Subcutaneous abdominal adipose tissue (tissue), 5 donors: Measurements from ENCODE around the gene COL24A1.
"Not testable (repeated sequence)": the region's sequence is repeated elsewhere in the genome, so short reads cannot be mapped to it uniquely, and the experiment has no call there.

Source experiments
- H3K27ac ChIP-seq: one replicate; pipeline ENCODE4 v1.7.0; 2013; ENCODE audit warnings: low read depth, mild to moderate bottlenecking, inconsistent platforms, low read length, moderate library complexity
- H3K27me3 ChIP-seq, 5 donors: one replicate each; pipeline ENCODE4 v1.7.0; 2013; ENCODE audit warnings: low read length in 5 of 5, inconsistent platforms in 1 of 5; ENCODE audit not compliant: control insufficient read depth in 5 of 5, insufficient read depth in 4 of 5
- H3K36me3 ChIP-seq, 5 donors: one replicate each; pipeline ENCODE4 v1.7.0; 2013; ENCODE audit warnings: low read length in 5 of 5; ENCODE audit not compliant: control insufficient read depth in 5 of 5, insufficient read depth in 5 of 5
- H3K4me1 ChIP-seq, 5 donors: one replicate each; pipeline ENCODE4 v1.7.0; 2013; ENCODE audit warnings: low read length in 5 of 5, mild to moderate bottlenecking in 3 of 5, moderate library complexity in 1 of 5; ENCODE audit not compliant: control insufficient read depth in 5 of 5, insufficient read depth in 5 of 5
- H3K4me3 ChIP-seq, 5 donors: one replicate each; pipeline ENCODE4 v1.7.0; 2013; ENCODE audit warnings: low read length in 5 of 5, low read depth in 1 of 5
- H3K9ac ChIP-seq, 5 donors: one replicate each; pipeline ENCODE4 v1.7.0; 2013; ENCODE audit warnings: low read length in 5 of 5, mild to moderate bottlenecking in 4 of 5, moderate library complexity in 3 of 5
- H3K9me3 ChIP-seq, 5 donors: one replicate each; pipeline ENCODE4 v1.7.0; 2013; ENCODE audit warnings: low read length in 5 of 5; ENCODE audit not compliant: control insufficient read depth in 5 of 5
- donor health status: healthy.
- donor health status: healthy.
- donor health status: healthy.
- donor health status: healthy.
- donor health status: healthy.

COL24A1 gene

GRCh38 chr1:86137436-86137835 lies 19.1 kb downstream of the COL24A1 start:
- Histone ChIP-seq H3K27ac (no peak overlapping the region), H3K9ac (no peak overlapping the region)

GRCh38 chr1:86119214-86119764 lies 37.3 kb downstream of the COL24A1 start:
- H3K4me1 ChIP-seq, result no peaks in the 10 kb centered on the region

More at GRCh38 chr1:86137436-86137835, 19.1 kb downstream of the COL24A1 start:
- no peaks in the 10 kb centered on the region for H3K27me3 ChIP-seq
- no peaks in the 10 kb centered on the region for H3K9me3 ChIP-seq
- H3K4me3 ChIP-seq, result no peak overlapping the region
- H3K36me3 ChIP-seq, result no peaks in the 10 kb centered on the region
- no peaks in the 10 kb centered on the region for H3K4me1 ChIP-seq

GRCh38 chr1:86114816-86115400 lies 41.7 kb downstream of the COL24A1 start:
- Histone ChIP-seq H3K27ac (no peak overlapping the region), H3K9ac (no peak overlapping the region), H3K27me3 (no peaks in the 10 kb centered on the region), H3K36me3 (no peaks in the 10 kb centered on the region), H3K9me3 (peaks cover 0 to 4% (median 0%) of the 10 kb centered on the region in 5 donors), H3K4me3 (no peak overlapping the region), H3K4me1 (no peaks in the 10 kb centered on the region)

More at GRCh38 chr1:86119214-86119764, 37.3 kb downstream of the COL24A1 start:
- Histone ChIP-seq H3K36me3 (no peaks in the 10 kb centered on the region), H3K27ac (no peak overlapping the region), H3K9me3 (peaks cover 0 to 4% (median 0%) of the 10 kb centered on the region in 5 donors), H3K27me3 (no peaks in the 10 kb centered on the region), H3K9ac (no peak overlapping the region), H3K4me3 (no peak overlapping the region)

GRCh38 chr1:86114236-86114635 lies 42.3 kb downstream of the COL24A1 start:
- H3K4me3 ChIP-seq, result no peak overlapping the region
- H3K4me1 ChIP-seq, result no peaks in the 10 kb centered on the region
- H3K27ac ChIP-seq, result no peak overlapping the region
- no peaks in the 10 kb centered on the region for H3K27me3 ChIP-seq
- peaks cover 0 to under 1% (median 0%) of the 10 kb centered on the region in 5 donors for H3K9me3 ChIP-seq
- H3K9ac ChIP-seq, result no peak overlapping the region
- H3K36me3 ChIP-seq, result no peaks in the 10 kb centered on the region

- H3K36me3 ChIP-seq, H3K27ac ChIP-seq, H3K4me1 ChIP-seq, H3K9me3 ChIP-seq, H3K4me3 ChIP-seq, H3K27me3 ChIP-seq, H3K9ac ChIP-seq: not testable (repeated sequence)
Observed at GRCh38 chr1:86111590-86111989, 45.0 kb downstream of the COL24A1 start.

GRCh38 chr1:86110451-86111129 lies 46.0 kb downstream of the COL24A1 start:
- Histone ChIP-seq H3K4me3 (no peak overlapping the region), H3K9ac (no peak overlapping the region), H3K27ac (no peak overlapping the region), H3K27me3 (no peaks in the 10 kb centered on the region), H3K9me3 (no peaks in the 10 kb centered on the region), H3K36me3 (no peaks in the 10 kb centered on the region), H3K4me1 (no peaks in the 10 kb centered on the region)

GRCh38 chr1:86105533-86105866 lies 51.1 kb downstream of the COL24A1 start:
- no peak overlapping the region for H3K4me3 ChIP-seq
- H3K4me1 ChIP-seq, result no peaks in the 10 kb centered on the region
- H3K27ac ChIP-seq, result no peak overlapping the region
- no peak overlapping the region for H3K9ac ChIP-seq
- no peaks in the 10 kb centered on the region for H3K36me3 ChIP-seq
- peaks cover 0 to 6% (median 0%) of the 10 kb centered on the region in 5 donors for H3K9me3 ChIP-seq
- H3K27me3 ChIP-seq, result no peaks in the 10 kb centered on the region

GRCh38 chr1:86104606-86105532 lies 51.7 kb downstream of the COL24A1 start:
- peaks cover 0 to 6% (median 0%) of the 10 kb centered on the region in 5 donors for H3K9me3 ChIP-seq
- no peaks in the 10 kb centered on the region for H3K4me1 ChIP-seq
- no peak overlapping the region for H3K4me3 ChIP-seq
- no peak overlapping the region for H3K27ac ChIP-seq
- H3K9ac ChIP-seq, result no peak overlapping the region
- no peaks in the 10 kb centered on the region for H3K36me3 ChIP-seq
- no peaks in the 10 kb centered on the region for H3K27me3 ChIP-seq

- Histone ChIP-seq H3K27me3 (no peaks in the 10 kb centered on the region), H3K9ac (no peak overlapping the region), H3K4me1 (no peaks in the 10 kb centered on the region), H3K9me3 (peaks cover 0 to 6% (median 0%) of the 10 kb centered on the region in 5 donors), H3K36me3 (no peaks in the 10 kb centered on the region), H3K27ac (no peak overlapping the region), H3K4me3 (no peak overlapping the region)
Observed at GRCh38 chr1:86101616-86102015, 55.0 kb downstream of the COL24A1 start.

- Histone ChIP-seq H3K27me3 (no peaks in the 10 kb centered on the region), H3K4me1 (no peaks in the 10 kb centered on the region), H3K9ac (no peak overlapping the region), H3K9me3 (peaks cover 0 to 6% (median 0%) of the 10 kb centered on the region in 5 donors), H3K4me3 (no peak overlapping the region), H3K27ac (no peak overlapping the region), H3K36me3 (no peaks in the 10 kb centered on the region)
Observed at GRCh38 chr1:86100401-86100800, 56.2 kb downstream of the COL24A1 start.
